Measurements from ENCODE around the gene TTC22.

TTC22 gene

GRCh38 chr1:54803761-54804470 lies 2.8 kb upstream of the TTC22 start:
- Histone ChIP-seq H3K9ac (ENCODE audit: low read depth, low read length) (no peak overlapping the region), H3K27me3 (ENCODE audit: control insufficient read depth, insufficient read depth, low read length) (peaks cover 25% of the 10 kb centered on the region), H3K4me3 (ENCODE audit: low read depth, low read length) (no peak overlapping the region), H3K36me3 (ENCODE audit: control insufficient read depth, insufficient read depth, low read length) (no peaks in the 10 kb centered on the region), H3K4me1 (ENCODE audit: control insufficient read depth, insufficient read depth, low read length) (no peaks in the 10 kb centered on the region), H3K9me3 (ENCODE audit: control insufficient read depth, insufficient read depth, low read length) (no peaks in the 10 kb centered on the region)

GRCh38 chr1:54800041-54800898 lies 853 bp downstream of the TTC22 start:
- Histone ChIP-seq H3K4me1 (ENCODE audit: control insufficient read depth, insufficient read depth, low read length) (peaks cover 1% of the 10 kb centered on the region), H3K36me3 (ENCODE audit: control insufficient read depth, insufficient read depth, low read length) (no peaks in the 10 kb centered on the region), H3K4me3 (ENCODE audit: low read depth, low read length) (peak overlapping the region; percentile 33), H3K9ac (ENCODE audit: low read depth, low read length) (no peak overlapping the region), H3K27me3 (ENCODE audit: control insufficient read depth, insufficient read depth, low read length) (peaks cover 25% of the 10 kb centered on the region), H3K9me3 (ENCODE audit: control insufficient read depth, insufficient read depth, low read length) (no peaks in the 10 kb centered on the region)

DNA sequence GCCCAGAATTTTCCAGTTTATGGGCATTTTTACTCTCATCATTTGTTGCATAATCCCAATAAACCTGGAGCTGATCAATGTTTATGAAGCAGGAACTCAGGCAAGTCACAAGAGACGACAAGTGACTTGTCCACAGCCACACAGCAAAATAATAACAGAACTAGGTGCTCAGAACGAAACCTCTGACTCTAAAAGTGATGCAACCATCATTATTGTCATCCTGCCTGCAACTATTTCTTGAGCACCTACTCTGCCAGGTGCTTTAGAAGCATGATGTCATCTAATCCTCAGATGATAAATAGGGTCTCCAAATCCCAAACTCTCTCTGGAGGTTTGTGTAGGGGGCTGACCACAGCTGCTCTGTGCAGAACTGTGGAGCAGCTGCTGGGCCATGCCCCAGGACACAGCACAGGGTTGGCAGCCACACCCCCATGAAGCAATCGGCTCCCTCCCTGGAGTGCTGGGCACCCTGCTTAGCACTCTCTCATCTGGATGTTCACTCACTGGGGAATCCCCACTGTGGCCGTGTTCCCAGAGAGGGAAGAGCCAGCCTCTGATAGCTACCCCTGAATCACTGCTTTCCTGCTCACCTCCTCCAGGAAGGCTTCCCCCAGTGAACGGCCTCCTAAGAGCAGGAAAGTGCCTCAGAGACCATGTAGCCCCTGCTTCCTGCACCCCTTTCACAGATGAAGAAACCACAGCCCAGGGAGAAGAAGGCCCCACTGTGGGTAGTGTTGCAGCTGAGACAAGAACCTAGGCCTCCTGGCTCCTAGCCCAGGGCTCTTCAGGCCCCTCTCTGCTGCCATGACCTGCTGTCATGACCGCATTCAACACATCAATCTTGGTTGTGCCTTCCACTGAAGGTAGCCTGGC lies 2.1 kb downstream of the TTC22 start:
- Histone ChIP-seq H3K4me3 (ENCODE audit: low read depth, low read length) (no peak overlapping the region), H3K36me3 (ENCODE audit: control insufficient read depth, insufficient read depth, low read length) (no peaks in the 10 kb centered on the region), H3K4me1 (ENCODE audit: control insufficient read depth, insufficient read depth, low read length) (peaks cover 12% of the 10 kb centered on the region), H3K9ac (ENCODE audit: low read depth, low read length) (no peak overlapping the region), H3K9me3 (ENCODE audit: control insufficient read depth, insufficient read depth, low read length) (no peaks in the 10 kb centered on the region), H3K27me3 (ENCODE audit: control insufficient read depth, insufficient read depth, low read length) (peaks cover 25% of the 10 kb centered on the region)

GRCh38 chr1:54798206-54798605 lies 2.9 kb downstream of the TTC22 start:
- Histone ChIP-seq H3K4me1 (ENCODE audit: control insufficient read depth, insufficient read depth, low read length) (peaks cover 12% of the 10 kb centered on the region), H3K4me3 (ENCODE audit: low read depth, low read length) (no peak overlapping the region), H3K9me3 (ENCODE audit: control insufficient read depth, insufficient read depth, low read length) (no peaks in the 10 kb centered on the region), H3K36me3 (ENCODE audit: control insufficient read depth, insufficient read depth, low read length) (no peaks in the 10 kb centered on the region), H3K9ac (ENCODE audit: low read depth, low read length) (peak overlapping the region; percentile 37), H3K27me3 (ENCODE audit: control insufficient read depth, insufficient read depth, low read length) (peaks cover 25% of the 10 kb centered on the region)

GRCh38 chr1:54796902-54797301 lies 4.2 kb downstream of the TTC22 start:
- H3K36me3 ChIP-seq (ENCODE audit: control insufficient read depth, insufficient read depth, low read length), result no peaks in the 10 kb centered on the region
- H3K9me3 ChIP-seq (ENCODE audit: control insufficient read depth, insufficient read depth, low read length), result no peaks in the 10 kb centered on the region
- H3K4me1 ChIP-seq (ENCODE audit: control insufficient read depth, insufficient read depth, low read length), result peaks cover 12% of the 10 kb centered on the region
- H3K27me3 ChIP-seq (ENCODE audit: control insufficient read depth, insufficient read depth, low read length), result peaks cover 24% of the 10 kb centered on the region
- no peak overlapping the region for H3K4me3 ChIP-seq (ENCODE audit: low read depth, low read length)
- H3K9ac ChIP-seq (ENCODE audit: low read depth, low read length), result no peak overlapping the region

DNA sequence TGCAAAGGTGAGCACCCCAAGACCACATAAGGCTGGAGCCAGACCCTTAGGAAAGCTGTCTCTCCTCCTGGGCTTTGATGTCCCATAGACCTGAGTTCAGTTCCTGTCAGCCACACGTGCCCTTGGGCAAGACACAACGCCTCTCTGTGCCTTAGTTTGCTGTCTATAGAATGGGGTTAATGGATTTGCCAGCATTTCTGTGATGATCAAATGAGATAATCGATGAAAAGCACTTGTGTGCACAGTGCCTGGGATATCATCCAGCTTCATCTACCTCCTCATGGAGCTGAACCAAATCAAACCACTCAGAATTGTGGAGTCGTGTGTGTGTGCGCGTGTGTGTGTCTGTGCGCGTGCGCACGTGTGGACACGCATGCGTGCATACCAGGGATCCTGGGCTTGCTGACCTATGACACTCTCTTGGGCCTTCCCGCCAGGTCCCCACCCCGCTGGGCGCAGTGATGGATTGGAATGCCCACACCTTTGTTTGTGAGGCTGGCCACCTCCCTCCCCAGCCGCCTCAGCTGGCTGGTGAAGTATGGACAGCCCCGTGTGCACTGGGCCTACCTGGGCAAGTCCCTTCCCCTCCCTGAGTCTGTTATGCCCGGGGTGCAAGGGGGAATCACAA lies 5.2 kb downstream of the TTC22 start:
- Histone ChIP-seq H3K9ac (ENCODE audit: low read depth, low read length) (no peak overlapping the region), H3K36me3 (ENCODE audit: control insufficient read depth, insufficient read depth, low read length) (no peaks in the 10 kb centered on the region), H3K4me1 (ENCODE audit: control insufficient read depth, insufficient read depth, low read length) (peaks cover 12% of the 10 kb centered on the region), H3K9me3 (ENCODE audit: control insufficient read depth, insufficient read depth, low read length) (no peaks in the 10 kb centered on the region), H3K27me3 (ENCODE audit: control insufficient read depth, insufficient read depth, low read length) (peaks cover 15% of the 10 kb centered on the region), H3K4me3 (ENCODE audit: low read depth, low read length) (no peak overlapping the region)

DNA sequence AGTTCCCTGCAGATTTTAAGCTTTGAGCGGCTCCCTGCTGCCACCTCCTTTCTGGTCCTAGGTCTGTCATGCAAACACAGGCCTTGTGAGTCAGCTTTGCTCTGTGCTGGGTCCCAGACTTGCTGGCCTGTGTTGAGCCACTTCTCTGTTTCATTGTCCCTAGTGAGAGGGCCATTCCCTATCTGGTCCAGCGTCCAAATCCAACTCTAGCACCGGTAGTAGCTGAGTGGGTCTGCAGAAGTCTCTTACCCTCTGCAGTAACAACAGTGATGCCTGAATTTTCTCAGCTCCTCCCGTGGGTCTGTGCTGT lies 5.8 kb downstream of the TTC22 start:
- H3K9ac ChIP-seq (ENCODE audit: low read depth, low read length), result no peak overlapping the region
- peaks cover 11% of the 10 kb centered on the region for H3K27me3 ChIP-seq (ENCODE audit: control insufficient read depth, insufficient read depth, low read length)
- no peak overlapping the region for H3K4me3 ChIP-seq (ENCODE audit: low read depth, low read length)
- peaks cover 12% of the 10 kb centered on the region for H3K4me1 ChIP-seq (ENCODE audit: control insufficient read depth, insufficient read depth, low read length)
- no peaks in the 10 kb centered on the region for H3K36me3 ChIP-seq (ENCODE audit: control insufficient read depth, insufficient read depth, low read length)
- H3K9me3 ChIP-seq (ENCODE audit: control insufficient read depth, insufficient read depth, low read length), result no peaks in the 10 kb centered on the region

GRCh38 chr1:54794451-54795355 lies 6.4 kb downstream of the TTC22 start:
- no peak overlapping the region for H3K9ac ChIP-seq (ENCODE audit: low read depth, low read length)

GRCh38 chr1:54792686-54793282 lies 8.3 kb downstream of the TTC22 start:
- H3K9me3 ChIP-seq (ENCODE audit: control insufficient read depth, insufficient read depth, low read length), result no peaks in the 10 kb centered on the region
- peaks cover 12% of the 10 kb centered on the region for H3K4me1 ChIP-seq (ENCODE audit: control insufficient read depth, insufficient read depth, low read length)
- H3K27me3 ChIP-seq (ENCODE audit: control insufficient read depth, insufficient read depth, low read length), result no peaks in the 10 kb centered on the region
- H3K9ac ChIP-seq (ENCODE audit: low read depth, low read length), result no peak overlapping the region
- no peaks in the 10 kb centered on the region for H3K36me3 ChIP-seq (ENCODE audit: control insufficient read depth, insufficient read depth, low read length)
- no peak overlapping the region for H3K4me3 ChIP-seq (ENCODE audit: low read depth, low read length)

More at GRCh38 chr1:54794451-54795355, 6.4 kb downstream of the TTC22 start:
- H3K4me1 ChIP-seq (ENCODE audit: control insufficient read depth, insufficient read depth, low read length), result peaks cover 12% of the 10 kb centered on the region
- peaks cover 5% of the 10 kb centered on the region for H3K27me3 ChIP-seq (ENCODE audit: control insufficient read depth, insufficient read depth, low read length)
- H3K9me3 ChIP-seq (ENCODE audit: control insufficient read depth, insufficient read depth, low read length), result no peaks in the 10 kb centered on the region
- no peak overlapping the region for H3K4me3 ChIP-seq (ENCODE audit: low read depth, low read length)
- no peaks in the 10 kb centered on the region for H3K36me3 ChIP-seq (ENCODE audit: control insufficient read depth, insufficient read depth, low read length)

DNA sequence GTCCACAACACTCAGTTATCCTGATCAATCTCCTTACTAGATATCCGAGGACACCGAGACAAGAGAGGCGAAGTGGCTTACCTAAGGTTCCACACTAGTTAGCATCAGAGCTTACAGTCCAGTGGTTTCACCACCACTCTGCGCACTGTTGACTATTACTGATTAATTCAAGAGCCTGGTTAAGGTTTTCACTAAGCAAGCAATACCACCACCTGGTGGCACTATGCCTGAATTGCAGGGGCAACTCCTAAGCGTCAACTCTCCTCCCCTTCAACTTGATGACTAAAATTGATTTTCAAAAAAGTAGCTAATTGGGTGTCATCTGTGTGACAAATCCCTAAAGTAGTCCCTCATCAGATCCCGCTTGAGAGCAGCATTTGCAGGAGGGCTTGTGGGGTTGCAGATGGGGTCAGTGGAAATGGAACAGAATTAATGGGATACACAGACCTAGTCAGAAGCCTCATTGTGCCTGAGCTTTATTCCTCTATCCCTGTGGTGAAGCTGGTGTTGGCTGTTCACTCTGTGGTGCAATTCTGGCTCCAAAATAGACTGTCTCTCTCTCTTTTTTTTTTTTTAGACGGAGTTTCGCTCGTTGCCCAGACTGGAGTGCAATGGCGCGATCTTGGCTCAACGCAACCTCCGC lies 9.1 kb downstream of the TTC22 start:
- H3K36me3 ChIP-seq (ENCODE audit: control insufficient read depth, insufficient read depth, low read length), result no peaks in the 10 kb centered on the region
- no peak overlapping the region for H3K4me3 ChIP-seq (ENCODE audit: low read depth, low read length)
- no peaks in the 10 kb centered on the region for H3K27me3 ChIP-seq (ENCODE audit: control insufficient read depth, insufficient read depth, low read length)
- no peak overlapping the region for H3K9ac ChIP-seq (ENCODE audit: low read depth, low read length)
- no peaks in the 10 kb centered on the region for H3K9me3 ChIP-seq (ENCODE audit: control insufficient read depth, insufficient read depth, low read length)
- H3K4me1 ChIP-seq (ENCODE audit: control insufficient read depth, insufficient read depth, low read length), result peaks cover 12% of the 10 kb centered on the region

Measured in iPS-15b (cell line).